PC-3 (cell line): ENCODE data around the gene TMEM208. TPM values are rescaled to one million over a fixed set of nuclear protein-coding genes. Genes with fewer than 3 reads are reported as not detected.

Experiments used
- ATAC-seq: fragments of 200-7000 bp; cut with Tn5 transposase; 2 replicates; pipeline ENCODE4 v1.9.1; 2020; ENCODE audit warnings: mild to moderate bottlenecking, moderate library complexity
- BruUV-seq: library from RNA; stranded (reverse); fragments of 400-500 nt; replicated peaks from 2 replicates; lab custom pipeline; 2021; lab: Mats Ljungman, UMichigan
- CTCF ChIA-PET: fragments of 300-600 bp; sonication (Branson Sonifier 250); formaldehyde crosslinking; loops from one replicate; lab custom pipeline; 2022; ENCODE audit warnings: antibody characterized with exemption; lab: Charles Lee
- POLR2A ChIA-PET: fragments of 300-600 bp; sonication (Branson Sonifier 250); formaldehyde crosslinking; loops from one replicate; lab custom pipeline; 2022; ENCODE audit warnings: antibody characterized with exemption; ENCODE audit not compliant: unreplicated experiment; lab: Charles Lee
- DNase-seq: peaks from one replicate; pipeline ENCODE4 v3.0.0-alpha.2; 2015
- H2AFZ ChIP-seq: fragments of 300-600 bp; sonication (generic); 2 replicates; pipeline ENCODE4 v1.6.0; 2016; ENCODE audit warnings: antibody characterized with exemption, low read length
- H3F3A ChIP-seq: fragments of 300-600 bp; sonication (generic); one replicate; pipeline ENCODE4 v1.6.0; 2017; ENCODE audit warnings: antibody characterized with exemption, low read length, control low read depth, mild to moderate bottlenecking; ENCODE audit not compliant: unreplicated experiment
- H3K27ac ChIP-seq: fragments of 300-600 bp; sonication (generic); 2 replicates; pipeline ENCODE4 v1.5.1; 2016; ENCODE audit warnings: mild to moderate bottlenecking, low read length
- H3K27me3 ChIP-seq: fragments of 300-600 bp; sonication (generic); 2 replicates; pipeline ENCODE4 v1.6.1; 2016; ENCODE audit warnings: low read length, mixed read lengths
- H3K36me3 ChIP-seq: fragments of 300-600 bp; sonication (generic); 2 replicates; pipeline ENCODE4 v1.6.1; 2016; ENCODE audit warnings: low read depth, mixed run types, low read length, mixed read lengths
- H3K4me1 ChIP-seq: fragments of 300-600 bp; sonication (generic); 2 replicates; pipeline ENCODE4 v1.5.1; 2016; ENCODE audit warnings: low read length; ENCODE audit not compliant: insufficient read depth
- H3K4me2 ChIP-seq: fragments of 300-600 bp; sonication (generic); 2 replicates; pipeline ENCODE4 v1.6.0; 2016; ENCODE audit warnings: low read length
- H3K4me3 ChIP-seq: fragments of 300-600 bp; sonication (generic); 2 replicates; pipeline ENCODE4 v1.5.1; 2016; ENCODE audit warnings: mild to moderate bottlenecking, low read length, mixed read lengths
- H3K79me2 ChIP-seq: fragments of 300-600 bp; sonication (generic); 2 replicates; pipeline ENCODE4 v1.6.1; 2017; ENCODE audit warnings: low read length, mixed read lengths
- H3K9ac ChIP-seq: fragments of 300-600 bp; sonication (generic); 2 replicates; pipeline ENCODE4 v1.6.0; 2016; ENCODE audit warnings: mild to moderate bottlenecking, low read length
- H3K9me2 ChIP-seq: fragments of 300-600 bp; sonication (generic); replicated peaks from 2 replicates; pipeline ENCODE4 v1.6.1; 2016; ENCODE audit warnings: mixed run types, low read length, mixed read lengths
- H3K9me3 ChIP-seq: fragments of 300-600 bp; sonication (generic); 2 replicates; pipeline ENCODE4 v1.6.1; 2016; ENCODE audit warnings: low read length, mixed read lengths
- H4K20me1 ChIP-seq: fragments of 300-600 bp; sonication (generic); 2 replicates; pipeline ENCODE4 v1.6.1; 2016; ENCODE audit warnings: low read length, mixed read lengths
- CTCF ChIP-seq: fragments of 300-600 bp; sonication (generic); conservative IDR thresholded peaks from 2 replicates; pipeline ENCODE4 v1.5.1; 2017; ENCODE audit warnings: antibody characterized with exemption, low read depth, mild to moderate bottlenecking, low read length
- EZH2 ChIP-seq: fragments of 300-600 bp; sonication (generic); IDR thresholded peaks from one replicate; pipeline ENCODE4 v1.6.1; 2017; ENCODE audit warnings: antibody characterized with exemption, mild to moderate bottlenecking, low read length; ENCODE audit not compliant: unreplicated experiment
- EZH2phosphoT487 ChIP-seq: fragments of 300-600 bp; sonication (generic); IDR thresholded peaks from 2 replicates; pipeline ENCODE4 v1.6.1; 2018; ENCODE audit warnings: mild to moderate bottlenecking, antibody characterized with exemption, low read length, borderline replicate concordance
- intact Hi-C: fragments of 100-400 bp; cut with micrococcal nuclease; formaldehyde crosslinking; loops from 2 replicates; pipeline ENCODE4 v1.9.0; 2023
- total RNA-seq: library from RNA; depleted of rRNA; stranded (reverse); fragments of >200 nt; gene quantifications from 2 replicates; pipeline ENCODE4 v1.2.3, GENCODE V29; 2014

TMEM208 gene
- total RNA-seq, 1 experiment from 2014 or later = 35.4 TPM

- DNase-seq (no peak), ATAC-seq (no peak)
- Histone ChIP-seq H3K9me2 (no peaks in the 10 kb centered on the region), H3K36me3 (no peaks in the 10 kb centered on the region), H3K4me3 (no peak overlapping the region), H3K4me1 (peaks cover 10% of the 10 kb centered on the region), H3K27me3 (no peaks in the 10 kb centered on the region), H3K4me2 (no peak overlapping the region), H3K9ac (no peak overlapping the region), H4K20me1 (no peaks in the 10 kb centered on the region), H3F3A (peaks cover 3% of the 10 kb centered on the region), H3K79me2 (no peaks in the 10 kb centered on the region), H3K27ac (no peak overlapping the region), H2AFZ (no peak overlapping the region), H3K9me3 (no peaks in the 10 kb centered on the region)
- intact Hi-C loops = no loop called here
- BruUV-seq = no TSS peak
- ChIA-PET POLR2A (no interaction called here), CTCF (no interaction called here)
- TF ChIP-seq EZH2 (no peak), CTCF (no peak), EZH2phosphoT487 (no peak)
Observed at GRCh38 chr16:67216612-67217490, 10.1 kb upstream of the TMEM208 start.

GRCh38 chr16:67223992-67224391 lies 2.9 kb upstream of the TMEM208 start:
- peaks cover 12% of the 10 kb centered on the region; the same call in 1 of the 2 replicates for H3K4me1 ChIP-seq
- H3K9me3 ChIP-seq = no peaks in the 10 kb centered on the region
- peaks cover 19% of the 10 kb centered on the region for H3K79me2 ChIP-seq
- BruUV-seq = no TSS peak
- no peaks in the 10 kb centered on the region for H3K9me2 ChIP-seq
- ChIA-PET CTCF (no interaction called here), POLR2A (no interaction called here)
- no peaks in the 10 kb centered on the region for H3K27me3 ChIP-seq
- no peak overlapping the region for H3K4me2 ChIP-seq
- peaks cover 8% of the 10 kb centered on the region; the same call in 1 of the 2 replicates for H3K36me3 ChIP-seq
- no peaks in the 10 kb centered on the region for H3F3A ChIP-seq
- H3K4me3 ChIP-seq = no peak overlapping the region
- ATAC-seq (no peak), DNase-seq (no peak)
- intact Hi-C loops = no loop called here
- H2AFZ ChIP-seq = no peak overlapping the region
- TF ChIP-seq CTCF = no peak
- TF ChIP-seq EZH2phosphoT487 = no peak
- no peak for TF ChIP-seq EZH2
- no peak overlapping the region for H3K9ac ChIP-seq
- H4K20me1 ChIP-seq = no peaks in the 10 kb centered on the region
- H3K27ac ChIP-seq = no peak overlapping the region
